H1 (cell line): ENCODE measurements around the gene NECTIN1. TPM values are rescaled to one million over a fixed set of nuclear protein-coding genes. Genes with fewer than 3 reads are reported as not detected.

Experiments
- CTCF ChIA-PET: fragments of 300-600 bp; sonication (Branson Sonifier 250); formaldehyde crosslinking; loops from one replicate; lab custom pipeline; 2021; ENCODE audit not compliant: partially characterized antibody; lab: Charles Lee
- POLR2A ChIA-PET: fragments of 300-600 bp; sonication (Branson Sonifier 250); formaldehyde crosslinking; loops from one replicate; lab custom pipeline; 2021; ENCODE audit warnings: inconsistent platforms; ENCODE audit not compliant: partially characterized antibody; lab: Charles Lee
- DNase-seq, 2 experiments: peaks; one replicate each; pipeline versions ENCODE4 v3.0.0 to v3.0.0-alpha.2; 2010 to 2022; ENCODE audit warnings: low spot score in 2 of 2, low read depth in 1 of 2, mixed read lengths in 1 of 2
- FAIRE-seq: peaks from 2 replicates; lab custom pipeline; 2011; peaks lifted over from hg19 to GRCh38; lab: Jason Lieb, UNC
- H2AFZ ChIP-seq: 2 replicates; pipeline ENCODE4 v1.8.1; 2012; ENCODE audit warnings: low read length, inconsistent platforms
- H2AK5ac ChIP-seq: 2 replicates; pipeline ENCODE4 v1.6.1; 2013; ENCODE audit warnings: low read depth, low read length
- H2BK120ac ChIP-seq: replicated peaks from 2 replicates; pipeline ENCODE3; 2013; ENCODE audit warnings: low read depth, low read length, inconsistent platforms
- H2BK12ac ChIP-seq: 2 replicates; pipeline ENCODE4 v1.6.1; 2013; ENCODE audit warnings: low read depth, low read length
- H2BK15ac ChIP-seq: 2 replicates; pipeline ENCODE4 v1.6.1; 2013; ENCODE audit warnings: low read length
- H2BK20ac ChIP-seq: 2 replicates; pipeline ENCODE4 v1.6.1; 2013; ENCODE audit warnings: low read length
- H2BK5ac ChIP-seq: 2 replicates; pipeline ENCODE4 v1.6.1; 2013; ENCODE audit warnings: low read depth, low read length
- H3K14ac ChIP-seq: 2 replicates; pipeline ENCODE4 v1.6.1; 2013; ENCODE audit warnings: inconsistent platforms; ENCODE audit not compliant: insufficient read length
- H3K18ac ChIP-seq: 2 replicates; pipeline ENCODE4 v1.6.1; 2013; ENCODE audit warnings: low read length; ENCODE audit errors: extremely low read depth
- H3K23ac ChIP-seq: 2 replicates; pipeline ENCODE4 v1.6.1; 2013; ENCODE audit warnings: inconsistent platforms; ENCODE audit not compliant: insufficient read length
- H3K23me2 ChIP-seq: 2 replicates; pipeline ENCODE4 v1.6.1; 2013; ENCODE audit warnings: low read depth, low read length
- H3K27ac ChIP-seq: 2 replicates; pipeline ENCODE4 v1.6.1; 2011; ENCODE audit warnings: low read depth, low read length, inconsistent platforms
- H3K27me3 ChIP-seq, 4 experiments: replicated peaks in 1 of 4; 1 replicate in 1 of 4; 2 replicates in 3 of 4; pipeline versions ENCODE4 v1.6.1 to v1.8.1; 2011 to 2013; ENCODE audit warnings: low read length in 3 of 4, mild to moderate bottlenecking in 3 of 4, inconsistent platforms in 2 of 4, mixed read lengths in 2 of 4, moderate library complexity in 1 of 4; ENCODE audit not compliant: control insufficient read depth in 3 of 4, insufficient read depth in 3 of 4; ENCODE audit errors: extremely low read depth in 1 of 4
- H3K36me3 ChIP-seq, 4 experiments: 2 replicates each; pipeline versions ENCODE4 v1.6.1 to v1.8.1; 2011 to 2013; ENCODE audit warnings: mild to moderate bottlenecking in 4 of 4, low read length in 3 of 4, moderate library complexity in 2 of 4, control low read depth in 1 of 4, inconsistent platforms in 1 of 4; ENCODE audit not compliant: insufficient read depth in 4 of 4, control insufficient read depth in 2 of 4
- H3K4ac ChIP-seq: replicated peaks from 2 replicates; pipeline ENCODE3; 2013; ENCODE audit warnings: low read length, low read depth, mixed read lengths, inconsistent platforms; ENCODE audit not compliant: insufficient read length
- H3K4me1 ChIP-seq, 4 experiments: replicated peaks in 1 of 4; 1 replicate in 1 of 4; 2 replicates in 3 of 4; pipeline versions ENCODE4 v1.6.1 to v1.8.1; 2011 to 2013; ENCODE audit warnings: low read length in 3 of 4, inconsistent platforms in 2 of 4, mixed read lengths in 1 of 4; ENCODE audit not compliant: insufficient read depth in 4 of 4, control insufficient read depth in 3 of 4
- H3K4me2 ChIP-seq, 2 experiments: 2 replicates each; pipeline versions ENCODE4 v1.6.1 to v1.8.1; 2011 to 2013; ENCODE audit warnings: low read depth in 2 of 2, low read length in 2 of 2, control low read depth in 1 of 2, inconsistent platforms in 1 of 2, mild to moderate bottlenecking in 1 of 2; ENCODE audit not compliant: insufficient read depth in 1 of 2
- H3K4me3 ChIP-seq, 4 experiments: fragments of 200-600, 300-600 bp in 1 of 4; sonication (generic), shearing (Covaris generic), sonication (Bioruptor Twin) in 1 of 4; 2 replicates each; pipeline versions ENCODE4 v1.5.1 to v1.8.1; 2011 to 2016; ENCODE audit warnings: low read length in 4 of 4, low read depth in 3 of 4, control low read depth in 2 of 4, inconsistent platforms in 2 of 4, mild to moderate bottlenecking in 2 of 4, mixed read lengths in 1 of 4, moderate library complexity in 1 of 4; ENCODE audit not compliant: insufficient read depth in 2 of 4; ENCODE audit errors: extremely low read depth in 1 of 4
- H3K56ac ChIP-seq: replicated peaks from 2 replicates; pipeline ENCODE3; 2013; ENCODE audit warnings: low read depth, mild to moderate bottlenecking, mixed read lengths, low read length, inconsistent platforms; ENCODE audit not compliant: insufficient read length
- H3K79me1 ChIP-seq: 2 replicates; pipeline ENCODE4 v1.6.1; 2013; ENCODE audit warnings: low read depth, low read length, control low read depth
- H3K79me2 ChIP-seq, 2 experiments: 2 replicates each; pipeline versions ENCODE4 v1.6.1 to v1.8.1; 2012 to 2013; ENCODE audit warnings: low read length in 2 of 2, mild to moderate bottlenecking in 2 of 2, inconsistent platforms in 1 of 2; ENCODE audit not compliant: insufficient read depth in 2 of 2, control insufficient read depth in 1 of 2
- H3K9ac ChIP-seq, 4 experiments: replicated peaks in 1 of 4; 1 replicate in 1 of 4; 2 replicates in 3 of 4; pipeline versions ENCODE4 v1.6.1 to v1.8.1; 2011 to 2013; ENCODE audit warnings: low read depth in 3 of 4, low read length in 3 of 4, control low read depth in 2 of 4, mild to moderate bottlenecking in 2 of 4, moderate library complexity in 2 of 4, inconsistent platforms in 1 of 4; ENCODE audit errors: extremely low read depth in 1 of 4
- H3K9me3 ChIP-seq, 2 experiments: 2 replicates each; pipeline versions ENCODE4 v1.6.1 to v1.8.1; 2012 to 2013; ENCODE audit warnings: mild to moderate bottlenecking in 2 of 2, moderate library complexity in 2 of 2, control low read depth in 1 of 2, inconsistent platforms in 1 of 2, low read depth in 1 of 2, low read length in 1 of 2, mixed read lengths in 1 of 2; ENCODE audit not compliant: insufficient read depth in 2 of 2
- H4K20me1 ChIP-seq, 2 experiments: replicated peaks in 1 of 2; 2 replicates each; pipeline versions ENCODE3 to v1.8.1; 2011 to 2013; ENCODE audit warnings: inconsistent platforms in 2 of 2, low read length in 2 of 2, mild to moderate bottlenecking in 1 of 2; ENCODE audit not compliant: insufficient read depth in 2 of 2, control insufficient read depth in 1 of 2
- H4K5ac ChIP-seq: 2 replicates; pipeline ENCODE4 v1.6.1; 2013; ENCODE audit warnings: low read length, low read depth, mixed read lengths, inconsistent platforms; ENCODE audit not compliant: insufficient read length
- H4K8ac ChIP-seq: 2 replicates; pipeline ENCODE4 v1.8.0; 2013; ENCODE audit warnings: mild to moderate bottlenecking, moderate library complexity, low read length, inconsistent platforms; ENCODE audit not compliant: insufficient read depth; ENCODE audit errors: extremely low read depth
- H4K91ac ChIP-seq: replicated peaks from 2 replicates; pipeline ENCODE3; 2013; ENCODE audit warnings: low read length, mixed read lengths, inconsistent platforms; ENCODE audit not compliant: insufficient read length
- BRCA1 ChIP-seq: IDR thresholded peaks from 2 replicates; pipeline ENCODE4 v1.6.1; 2012; ENCODE audit warnings: low read depth, low read length, improper control_type of control experiment
- EP300 ChIP-seq, 2 experiments: IDR thresholded peaks; 1 replicate in 1 of 2; 2 replicates in 1 of 2; pipeline ENCODE4 v1.6.1; 2011 to 2012; ENCODE audit warnings: low read depth in 2 of 2, low read length in 2 of 2, mild to moderate bottlenecking in 2 of 2, borderline replicate concordance in 1 of 2, inconsistent platforms in 1 of 2, moderate library complexity in 1 of 2
- EZH2 ChIP-seq: fragments of 200-600 bp; sonication (generic); IDR thresholded peaks from 2 replicates; pipeline ENCODE4 v1.7.1; 2012; ENCODE audit warnings: low read depth, mild to moderate bottlenecking, moderate library complexity, low read length, inconsistent platforms; ENCODE audit not compliant: severe bottlenecking
- GABPA ChIP-seq: IDR thresholded peaks from 2 replicates; pipeline ENCODE4 v1.6.1; 2011; ENCODE audit warnings: mild to moderate bottlenecking, low read length, moderate library complexity, borderline replicate concordance; ENCODE audit not compliant: insufficient read depth
- JUN ChIP-seq: IDR thresholded peaks from 2 replicates; pipeline ENCODE4 v1.6.1; 2011; ENCODE audit warnings: low read depth, mild to moderate bottlenecking, improper control_type of control experiment, low read length
- RAD21 ChIP-seq, 2 experiments: IDR thresholded peaks in 1 of 2; conservative IDR thresholded peaks in 1 of 2; 2 replicates each; pipeline ENCODE4 v1.6.1; 2011; ENCODE audit warnings: low read depth in 2 of 2, low read length in 2 of 2, improper control_type of control experiment in 1 of 2, inconsistent platforms in 1 of 2, mild to moderate bottlenecking in 1 of 2, moderate library complexity in 1 of 2
- TAF1 ChIP-seq: IDR thresholded peaks from 2 replicates; pipeline ENCODE4 v1.6.1; 2011; ENCODE audit warnings: mild to moderate bottlenecking, low read depth, low read length
- WGBS, 2 experiments: shearing (Covaris generic) in 1 of 2; methylation state at CpG; one replicate each; pipeline versions ENCODE4 v1.1.6 to v1.1.7; 2013 to 2015; ENCODE audit warnings: low lambda C conversion rate in 2 of 2, mixed read lengths in 2 of 2, inconsistent platforms in 1 of 2, low coverage in 1 of 2, missing lambda C conversion rate in 1 of 2; ENCODE audit not compliant: insufficient replicate concordance in 2 of 2, insufficient coverage in 1 of 2, insufficient read length in 1 of 2; ENCODE audit errors: extremely low coverage in 1 of 2, missing lambda C conversion rate in 1 of 2; 5-methylcytosine and 5-hydroxymethylcytosine counted together
- polyA plus RNA-seq, 7 experiments: library from polyadenylated mRNA; depleted of rRNA in 3 of 7; stranded (reverse) in 5 of 7; unstranded in 2 of 7; fragments of >200 nt in 5 of 7; fragments of 200-250 nt in 2 of 7; gene quantifications; 1 replicate in 5 of 7; 2 replicates in 1 of 7; 4 replicates in 1 of 7; pipeline versions ENCODE4 v1.2.1 to v1.2.3, GENCODE V29; 2011 to 2013; ENCODE audit warnings: missing spikeins in 2 of 7, mixed read lengths in 2 of 7
- total RNA-seq: library from RNA; stranded (reverse); fragmentation: NEBNext Ultra II Directional; extraction: Animal tissue kit (Norgen Biotek cat#: 25700); gene quantifications from 2 replicates; pipeline ENCODE4 v1.2.1, GENCODE V29; 2021

The NECTIN1 gene
- total and polyA plus RNA-seq, 2 of the 8 experiments (the other 6 are each of a cell fraction or from before 2014, with no cell fraction given) = 43.2 to 97.7 TPM

GRCh38 chr11:119605137-119605665 is 123.8 kb downstream of the NECTIN1 start:
- H3K79me1 ChIP-seq = no peaks in the 10 kb centered on the region
- no peak overlapping the region for H3K23ac ChIP-seq
- no peak overlapping the region for H4K91ac ChIP-seq
- no peak for DNase-seq
- H3K27ac ChIP-seq = no peak overlapping the region
- no peak overlapping the region for H2BK120ac ChIP-seq
- no peak overlapping the region for H2BK12ac ChIP-seq
- H3K4me2 ChIP-seq = no peak overlapping the region
- TF ChIP-seq EP300 (IDR thresholded peaks at IDR 0.05; ENCODE audit: borderline replicate concordance in 1 of 2, low read depth in 2 of 2, low read length in 2 of 2) (no peak), TAF1 (no peak), JUN (no peak), GABPA (no peak), BRCA1 (no peak), EZH2 (no peak), RAD21 (IDR thresholded peaks at IDR 0.05 in 1 of 2, conservative IDR thresholded peaks at IDR 0.05 in 1 of 2; ENCODE audit: low read depth in 2 of 2, low read length in 2 of 2) (no peak)
- TF ChIP-seq, all 59 proteins: peak for 0
- Histone ChIP-seq H2BK5ac (no peak overlapping the region), H2BK20ac (no peak overlapping the region), H3K36me3 (no peaks in the 10 kb centered on the region), H4K5ac (no peak overlapping the region), H3K79me2 (no peaks in the 10 kb centered on the region), H2AFZ (no peak overlapping the region), H4K8ac (no peak overlapping the region), H3K56ac (no peak overlapping the region), H3K4ac (no peak overlapping the region), H2BK15ac (no peak overlapping the region), H3K27me3 (peaks cover 0 to 6% (median 0%) of the 10 kb centered on the region in 4 experiments; a peak in 3 of 7 replicates), H4K20me1 (no peaks in the 10 kb centered on the region), H3K4me3 (no peak overlapping the region), H3K4me1 (peaks cover 0 to 17% (median 9%) of the 10 kb centered on the region in 4 experiments; a peak in 5 of 7 replicates), H3K9ac (no peak overlapping the region), H2AK5ac (no peak overlapping the region), H3K18ac (no peak overlapping the region), H3K23me2 (no peaks in the 10 kb centered on the region), H3K9me3 (no peaks in the 10 kb centered on the region), H3K14ac (no peak overlapping the region)
- FAIRE-seq = no peak
- POLR2A ChIA-PET = interaction anchor here (1.6 kb wide), 1 partner anchor 10 kb away, joined by 5 read pairs; no protein-coding TSS in a partner anchor
- WGBS, 2 experiments = 83% methylated on average over 17 of the region's 17 CpGs; no CpG with 5 or more reads in 1 of the 2 experiments
- CTCF ChIA-PET = interaction anchor here (1.4 to 12.2 kb wide), 6 partner anchors 11 to 237 kb away, joined by 3 to 130 read pairs (median 16); no protein-coding TSS in a partner anchor
